ENCODE results near the gene CMAS.

CMAS gene

GRCh38 chr12:22056607-22057006 lies 10.6 kb downstream of the CMAS start:
- Histone ChIP-seq H3K27ac (ENCODE audit: low read length) (no peak overlapping the region), H3K4me2 (ENCODE audit: insufficient read depth, low read length) (no peak overlapping the region), H3K4me3 (ENCODE audit: low read depth in 1 of 2, low read length in 2 of 2) (no peak overlapping the region), H3K4me1 (ENCODE audit: insufficient read depth, low read length) (no peaks in the 10 kb centered on the region), H3K9ac (ENCODE audit: low read depth, low read length) (no peak overlapping the region), H3K36me3 (ENCODE audit: insufficient read depth, low read length) (peaks cover 48% of the 10 kb centered on the region), H3K27me3 (ENCODE audit: insufficient read depth, low read length, poor library complexity) (no peaks in the 10 kb centered on the region), H4K20me1 (ENCODE audit: insufficient read depth, low read length) (no peaks in the 10 kb centered on the region), H3K9me3 (ENCODE audit: insufficient read depth, low read length, severe bottlenecking) (no peaks in the 10 kb centered on the region), H2AFZ (ENCODE audit: low read depth, low read length) (no peak overlapping the region), H3K79me2 (ENCODE audit: insufficient read depth, low read length) (peaks cover 12% of the 10 kb centered on the region)
- no peak for DNase-seq
- TF ChIP-seq EZH2 (IDR thresholded peaks at IDR 0.05; ENCODE audit: borderline replicate concordance, low read depth, low read length, severe bottlenecking) (no peak), CTCF (IDR thresholded peaks at IDR 0.05; ENCODE audit: borderline replicate concordance, extremely low read depth, low read length, poor library complexity, severe bottlenecking) (no peak)
- ATAC-seq (ENCODE audit: insufficient read depth, low read depth) = no peak

GRCh38 chr12:22059976-22060647 lies 14.1 kb downstream of the CMAS start:
- no peaks in the 10 kb centered on the region for H3K4me1 ChIP-seq (ENCODE audit: insufficient read depth, low read length)
- H3K9me3 ChIP-seq (ENCODE audit: insufficient read depth, low read length, severe bottlenecking) = no peaks in the 10 kb centered on the region
- H2AFZ ChIP-seq (ENCODE audit: low read depth, low read length) = no peak overlapping the region
- H3K4me2 ChIP-seq (ENCODE audit: insufficient read depth, low read length) = no peak overlapping the region
- no peak overlapping the region for H3K27ac ChIP-seq (ENCODE audit: low read length)
- no peak overlapping the region for H3K9ac ChIP-seq (ENCODE audit: low read depth, low read length)
- no peaks in the 10 kb centered on the region for H3K27me3 ChIP-seq (ENCODE audit: insufficient read depth, low read length, poor library complexity)
- ATAC-seq (ENCODE audit: insufficient read depth, low read depth) (no peak), DNase-seq (no peak)
- TF ChIP-seq CTCF (IDR thresholded peaks at IDR 0.05; ENCODE audit: borderline replicate concordance, extremely low read depth, low read length, poor library complexity, severe bottlenecking) (no peak), EZH2 (IDR thresholded peaks at IDR 0.05; ENCODE audit: borderline replicate concordance, low read depth, low read length, severe bottlenecking) (no peak)
- peaks cover 70% of the 10 kb centered on the region for H3K36me3 ChIP-seq (ENCODE audit: insufficient read depth, low read length)
- no peaks in the 10 kb centered on the region for H3K79me2 ChIP-seq (ENCODE audit: insufficient read depth, low read length)
- H3K4me3 ChIP-seq (ENCODE audit: low read depth in 1 of 2, low read length in 2 of 2) = no peak overlapping the region
- H4K20me1 ChIP-seq (ENCODE audit: insufficient read depth, low read length) = no peaks in the 10 kb centered on the region

GRCh38 chr12:22064968-22065367 lies 18.9 kb downstream of the CMAS start:
- Histone ChIP-seq H3K4me3 (ENCODE audit: low read depth in 1 of 2, low read length in 2 of 2) (no peak overlapping the region), H3K27ac (ENCODE audit: low read length) (no peak overlapping the region), H3K4me1 (ENCODE audit: insufficient read depth, low read length) (no peaks in the 10 kb centered on the region), H3K27me3 (ENCODE audit: insufficient read depth, low read length, poor library complexity) (no peaks in the 10 kb centered on the region), H3K9me3 (ENCODE audit: insufficient read depth, low read length, severe bottlenecking) (no peaks in the 10 kb centered on the region), H4K20me1 (ENCODE audit: insufficient read depth, low read length) (no peaks in the 10 kb centered on the region), H3K79me2 (ENCODE audit: insufficient read depth, low read length) (no peaks in the 10 kb centered on the region), H3K9ac (ENCODE audit: low read depth, low read length) (no peak overlapping the region), H2AFZ (ENCODE audit: low read depth, low read length) (no peak overlapping the region), H3K4me2 (ENCODE audit: insufficient read depth, low read length) (no peak overlapping the region), H3K36me3 (ENCODE audit: insufficient read depth, low read length) (peaks cover 49% of the 10 kb centered on the region; the same call in 1 of the 2 replicates)
- DNase-seq (no peak), ATAC-seq (ENCODE audit: insufficient read depth, low read depth) (no peak)
- TF ChIP-seq EZH2 (IDR thresholded peaks at IDR 0.05; ENCODE audit: borderline replicate concordance, low read depth, low read length, severe bottlenecking) = no peak
- no peak for TF ChIP-seq CTCF (IDR thresholded peaks at IDR 0.05; ENCODE audit: borderline replicate concordance, extremely low read depth, low read length, poor library complexity, severe bottlenecking)
